MCF 10A (cell line): ENCODE measurements around the gene CPNE7. TPM values are rescaled to one million over a fixed set of nuclear protein-coding genes. Genes with fewer than 3 reads are reported as not detected.

Experiments used
- BruUV-seq: library from RNA; stranded (reverse); fragments of 400-500 nt; replicated peaks from 2 replicates; lab custom pipeline; 2021; lab: Mats Ljungman, UMichigan
- CTCF ChIA-PET: fragments of 300-600 bp; sonication (Branson Sonifier 250); formaldehyde crosslinking; extraction: SDS; loops from one replicate; lab custom pipeline; 2021; ENCODE audit warnings: antibody characterized with exemption, inconsistent platforms; lab: Yijun Ruan, JAX
- POLR2A ChIA-PET: fragments of 300-600, 350-650 bp; sonication (Branson Sonifier 250); formaldehyde crosslinking; extraction: SDS; loops from one replicate; lab custom pipeline; 2020; ENCODE audit warnings: antibody characterized with exemption, inconsistent platforms; lab: Yijun Ruan, JAX
- DNase-seq: peaks from one replicate; pipeline ENCODE4 v3.0.0-alpha.2; 2018; ENCODE audit not compliant: unreplicated experiment
- H3K27ac Mint-ChIP-seq: one replicate; pipeline ENCODE4 v1.8.0; 2022; ENCODE audit warnings: mild to moderate bottlenecking, low read depth, mixed read lengths; ENCODE audit not compliant: unreplicated experiment
- H3K27me3 Mint-ChIP-seq: one replicate; pipeline ENCODE4 v1.8.0; 2022; ENCODE audit warnings: mixed read lengths; ENCODE audit not compliant: insufficient read depth, unreplicated experiment
- H3K36me3 Mint-ChIP-seq: one replicate; pipeline ENCODE4 v1.8.0; 2022; ENCODE audit warnings: mild to moderate bottlenecking, moderate library complexity, mixed read lengths; ENCODE audit not compliant: insufficient read depth, unreplicated experiment
- H3K4me1 Mint-ChIP-seq: one replicate; pipeline ENCODE4 v1.8.0; 2022; ENCODE audit warnings: mixed read lengths; ENCODE audit not compliant: insufficient read depth, unreplicated experiment
- H3K4me3 Mint-ChIP-seq: one replicate; pipeline ENCODE4 v1.8.0; 2022; ENCODE audit warnings: mild to moderate bottlenecking, moderate library complexity, mixed read lengths; ENCODE audit not compliant: unreplicated experiment
- H3K9me3 Mint-ChIP-seq: one replicate; pipeline ENCODE4 v1.8.0; 2022; ENCODE audit warnings: mixed read lengths; ENCODE audit not compliant: unreplicated experiment
- CTCF ChIP-seq: fragments of 200-600 bp; IDR thresholded peaks from one replicate; pipeline ENCODE4 v1.8.0; 2022; ENCODE audit warnings: antibody characterized with exemption, mild to moderate bottlenecking; ENCODE audit not compliant: unreplicated experiment
- intact Hi-C: fragments of 100-400 bp; cut with micrococcal nuclease; formaldehyde crosslinking; loops from 2 replicates; pipeline ENCODE4 v1.14.1; 2022
- total RNA-seq: library from RNA; stranded (reverse); gene quantifications from 2 replicates; pipeline ENCODE4 v1.2.3, GENCODE V29; 2022

The CPNE7 gene
- total RNA-seq, 1 experiment from 2014 or later: 86.8 TPM

- BruUV-seq: no TSS peak
- TF ChIP-seq CTCF: no peak
- DNase-seq: no peak
- intact Hi-C loops: no loop called here
- ChIA-PET POLR2A (no interaction called here), CTCF (no interaction called here)
- Mint-ChIP-seq H3K4me1 (no peaks in the 10 kb centered on the region), H3K27me3 (no peaks in the 10 kb centered on the region), H3K9me3 (no peaks in the 10 kb centered on the region), H3K36me3 (peaks cover 55% of the 10 kb centered on the region), H3K27ac (no peak overlapping the region), H3K4me3 (no peak overlapping the region)
These were observed 21.8 kb upstream of the CPNE7 start for GRCh38 chr16:89553733-89554132.

- BruUV-seq: no TSS peak
- TF ChIP-seq CTCF: no peak
- no peak overlapping the region for H3K27ac Mint-ChIP-seq
- intact Hi-C loops: no loop called here
- H3K36me3 Mint-ChIP-seq: peaks cover 49% of the 10 kb centered on the region
- H3K4me3 Mint-ChIP-seq: no peak overlapping the region
- H3K4me1 Mint-ChIP-seq: peaks cover 3% of the 10 kb centered on the region
- CTCF ChIA-PET: no interaction called here
- no peaks in the 10 kb centered on the region for H3K9me3 Mint-ChIP-seq
- POLR2A ChIA-PET: interaction anchor here (0.9 kb wide), 1 partner anchor 265 kb away, joined by 3 read pairs; no protein-coding TSS in a partner anchor
- DNase-seq: no peak
- no peaks in the 10 kb centered on the region for H3K27me3 Mint-ChIP-seq
These were observed 21.2 kb upstream of the CPNE7 start for GRCh38 chr16:89554343-89554742.

- no peak overlapping the region for H3K4me3 Mint-ChIP-seq
- ChIA-PET CTCF (interaction anchor here (0.5 to 0.9 kb wide), 2 partner anchors 14 to 315 kb away, joined by 3 read pairs; no protein-coding TSS in a partner anchor), POLR2A (interaction anchor here (0.9 kb wide), 1 partner anchor 266 kb away, joined by 3 read pairs; no protein-coding TSS in a partner anchor)
- peaks cover 42% of the 10 kb centered on the region for H3K36me3 Mint-ChIP-seq
- DNase-seq: no peak
- no peak for TF ChIP-seq CTCF
- no peaks in the 10 kb centered on the region for H3K27me3 Mint-ChIP-seq
- BruUV-seq: no TSS peak
- no peak overlapping the region for H3K27ac Mint-ChIP-seq
- peaks cover 8% of the 10 kb centered on the region for H3K4me1 Mint-ChIP-seq
- intact Hi-C loops: no loop called here
- no peaks in the 10 kb centered on the region for H3K9me3 Mint-ChIP-seq
These were observed 20.3 kb upstream of the CPNE7 start for GRCh38 chr16:89555265-89555664.

- DNase-seq: no peak
- Mint-ChIP-seq H3K4me3 (no peak overlapping the region), H3K27ac (no peak overlapping the region), H3K27me3 (no peaks in the 10 kb centered on the region), H3K36me3 (peaks cover 47% of the 10 kb centered on the region), H3K9me3 (no peaks in the 10 kb centered on the region), H3K4me1 (peaks cover 8% of the 10 kb centered on the region)
- ChIA-PET POLR2A (interaction anchor here (0.7 kb wide), 1 partner anchor 211 kb away, joined by 3 read pairs; no protein-coding TSS in a partner anchor), CTCF (interaction anchor here (0.5 to 0.9 kb wide), 3 partner anchors 15 to 315 kb away, joined by 3 read pairs; no protein-coding TSS in a partner anchor)
- BruUV-seq: no TSS peak
- intact Hi-C loops: no loop called here
- no peak for TF ChIP-seq CTCF
These were observed 19.8 kb upstream of the CPNE7 start for GRCh38 chr16:89555780-89556179.
